Measurements from ENCODE around the gene SLC39A13.

- no peak for TF ChIP-seq CTCF (IDR thresholded peaks at IDR 0.05)
- TF ChIP-seq ZFX (IDR thresholded peaks at IDR 0.05; ENCODE audit: borderline replicate concordance): no peak
Observed at GRCh38 chr11:47388697-47389576, 19.5 kb upstream of the SLC39A13 start.

Data from 22Rv1 (cell line).